NCI-H1105 treated with DMSO at 0.1 percent for 48 hours (cell line): ENCODE data around the gene DST.
A peak's percentile ranks its signal among the peaks of the same experiment; 100 is the strongest.

Experiments
- DNase-seq: peaks from one replicate; lab custom pipeline; 2025; lab: John Stamatoyannopoulos, UW

The DST gene

DNA sequence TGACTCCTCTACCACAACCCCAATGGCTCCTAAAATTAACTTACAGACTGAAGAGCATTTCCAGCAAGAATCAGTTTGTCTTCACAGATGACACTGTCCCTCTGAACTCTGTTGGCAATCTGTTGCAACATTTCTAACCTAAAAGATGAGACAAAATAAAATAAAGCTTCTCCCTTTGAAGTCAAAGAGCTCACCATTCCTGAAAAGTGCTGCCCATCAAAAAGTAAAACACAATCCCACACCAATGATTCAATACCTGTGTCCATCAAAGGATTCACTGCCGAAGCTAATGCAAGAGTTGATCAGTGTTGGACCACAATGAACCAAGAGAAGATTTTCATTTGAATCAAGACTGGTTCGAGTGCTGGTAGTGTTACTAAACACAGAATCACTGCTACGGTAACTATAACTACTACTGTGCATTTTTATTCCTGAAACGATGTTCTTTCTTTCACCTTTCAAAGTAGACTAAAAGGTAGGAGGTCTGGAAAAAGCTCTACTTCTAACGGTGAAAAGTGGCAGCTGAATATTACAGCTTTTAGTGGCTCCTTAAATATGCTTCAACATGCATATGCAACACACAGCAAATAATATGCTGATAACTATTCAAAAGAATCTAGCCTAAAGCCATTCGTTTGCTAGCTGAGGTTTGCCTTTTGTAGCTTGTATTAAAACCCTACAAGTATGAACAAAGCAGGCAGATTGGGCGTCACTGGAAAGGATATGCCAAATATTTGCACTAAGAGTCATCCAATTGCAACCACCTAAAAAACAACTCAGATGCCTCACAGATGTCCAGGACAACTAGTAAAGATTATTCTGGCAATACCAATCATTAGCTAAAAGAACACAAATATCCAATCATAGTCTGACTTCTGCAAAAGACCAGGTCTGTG, at the start of gene DST:
Gene DST, minus strand, starts transcription at position 524 of the 896 bp plus-strand sequence.
- DNase-seq = no peak

DNA sequence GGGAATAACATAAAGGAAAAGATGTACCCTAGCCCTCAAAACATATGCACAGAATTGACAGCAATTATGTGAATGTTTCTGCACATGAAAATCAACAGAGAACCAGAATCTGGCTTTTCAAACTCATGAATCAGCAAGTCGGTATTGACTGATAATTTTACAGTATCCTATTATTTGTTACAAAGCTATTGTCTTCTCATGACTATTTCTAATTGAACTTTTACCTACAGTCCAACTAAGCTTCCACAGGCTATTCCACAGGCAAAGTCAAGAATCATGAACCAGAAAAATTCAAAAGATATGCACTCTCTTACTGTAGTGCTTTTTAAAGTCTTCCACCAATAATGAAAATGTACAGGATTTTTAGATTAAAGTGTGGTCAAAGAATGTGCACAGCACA, 49.1 kb upstream of the DST start:
- DNase-seq = no peak

DNA sequence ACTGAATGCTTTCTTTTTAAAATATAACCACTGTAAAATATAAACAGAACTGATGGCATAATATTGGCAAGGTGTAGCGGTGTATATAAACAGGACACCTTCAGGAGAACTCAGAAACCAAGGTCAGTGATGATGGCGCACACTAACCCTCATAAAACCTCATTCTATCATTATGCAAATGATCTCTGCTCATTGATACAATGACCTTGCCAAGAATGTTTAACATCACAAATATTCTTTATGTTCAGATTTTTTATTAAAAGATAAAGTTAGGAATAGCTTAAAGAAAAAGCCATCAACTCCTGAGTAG, 48.6 kb upstream of the DST start:
- no peak for DNase-seq

DNA sequence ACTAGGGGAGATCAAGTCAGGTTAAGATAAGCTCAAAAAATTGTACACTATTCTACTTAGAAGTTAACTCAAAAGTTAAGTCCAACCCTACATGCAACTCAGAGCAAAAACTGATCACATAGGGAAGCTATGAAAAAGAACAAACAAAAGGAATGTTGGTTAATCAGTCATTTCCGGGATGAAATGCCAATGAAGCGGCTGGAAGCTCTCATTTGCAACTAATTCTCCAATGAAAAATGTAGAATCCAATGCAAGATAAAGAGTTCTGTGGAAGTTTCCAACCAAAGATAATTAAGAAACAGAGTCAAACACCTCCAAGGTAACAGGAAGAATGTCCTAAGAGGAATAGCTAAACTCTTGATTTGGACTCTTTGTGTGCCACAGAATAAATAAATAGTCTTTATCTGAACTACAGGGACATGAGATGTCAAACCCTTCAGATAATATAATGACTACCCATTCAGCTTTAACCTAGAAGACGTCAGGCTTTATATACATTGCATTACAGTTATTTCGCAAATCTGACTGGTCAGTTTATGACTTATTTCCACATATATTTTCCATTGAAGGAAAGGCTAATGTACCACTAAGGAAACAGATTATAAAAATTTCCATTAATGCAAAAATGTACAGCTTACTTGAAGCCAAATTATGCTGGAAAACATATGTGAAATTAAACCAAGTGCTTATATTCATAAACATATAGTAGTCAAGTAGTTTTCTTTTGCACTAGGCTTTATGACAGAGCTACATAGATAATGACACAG, 48.0 kb upstream of the DST start:
- DNase-seq = no peak

DNA sequence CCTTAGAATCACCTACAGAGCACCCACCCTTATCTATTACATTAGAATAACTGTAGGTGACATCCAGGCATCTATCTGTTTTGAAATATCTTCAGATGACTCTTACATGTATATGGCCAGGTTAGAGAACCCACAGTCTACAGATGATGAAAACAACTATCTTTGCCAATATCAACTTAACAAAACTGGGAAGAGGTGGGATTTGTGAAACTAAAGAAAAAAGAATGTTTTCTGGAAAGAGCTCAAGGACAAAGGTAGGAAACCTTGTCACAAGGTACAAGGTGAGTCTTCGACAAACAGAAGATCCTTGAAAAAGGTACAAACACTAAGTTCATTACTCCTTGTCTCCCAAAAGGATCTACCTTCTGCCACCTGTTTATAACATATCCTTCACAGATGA, 47.0 kb upstream of the DST start:
- no peak for DNase-seq

DNA sequence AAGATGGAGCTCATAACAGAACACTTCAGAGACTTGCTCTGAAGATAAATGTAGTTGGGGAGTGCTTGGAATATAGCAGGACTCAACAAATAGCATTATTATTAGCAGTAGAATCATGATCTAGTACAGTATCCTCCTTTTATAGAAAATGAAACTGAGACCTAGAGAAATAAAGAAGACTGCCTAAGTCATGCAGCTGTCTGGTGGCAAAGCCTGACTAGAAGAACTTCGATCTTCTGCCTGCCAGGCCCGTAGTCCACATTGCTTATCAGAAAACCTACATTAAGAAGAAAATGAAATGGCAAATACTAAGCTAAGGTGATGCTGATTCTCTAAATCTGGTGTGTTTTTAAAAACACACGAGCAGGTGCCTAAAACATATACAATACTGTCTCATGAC, 46.4 kb upstream of the DST start:
- DNase-seq = no peak

DNA sequence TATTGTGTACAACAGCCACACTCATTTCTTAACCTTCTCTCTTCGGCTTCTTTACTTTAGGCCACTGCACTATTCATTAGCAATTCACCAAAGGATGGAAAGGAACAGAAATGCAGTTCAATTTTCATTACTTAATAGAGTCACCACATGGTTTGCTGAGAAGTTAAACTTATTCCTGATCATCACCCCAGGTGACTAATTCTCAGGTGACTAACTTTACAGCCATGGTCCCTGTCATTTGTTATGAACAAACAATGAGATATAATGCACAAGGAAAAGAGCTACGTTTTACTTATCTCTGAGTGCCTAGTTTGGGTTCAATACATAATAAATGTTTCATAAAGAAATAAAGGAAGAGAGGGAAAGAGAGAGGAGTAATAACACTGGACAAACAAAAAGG, 45.8 kb upstream of the DST start:
- DNase-seq = no peak

DNA sequence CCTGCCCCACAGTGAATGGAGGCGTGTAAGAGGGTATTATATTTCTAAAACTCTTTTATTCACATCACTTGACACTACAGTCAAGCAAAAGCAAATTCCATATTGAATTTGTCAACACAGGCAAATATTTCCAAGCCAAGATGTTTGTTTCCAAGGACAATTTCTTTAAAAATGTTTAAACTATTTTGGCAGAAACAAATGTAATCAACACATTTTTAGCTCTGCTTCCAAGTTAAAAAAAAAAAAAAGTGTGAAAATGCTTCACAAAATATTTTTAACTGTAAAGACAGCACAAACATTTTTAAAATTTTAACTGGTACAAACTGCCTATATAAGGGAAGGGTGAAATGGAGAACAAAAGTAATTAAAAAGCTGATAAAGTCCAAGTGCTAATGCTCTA, 44.9 kb upstream of the DST start:
- no peak for DNase-seq

DNA sequence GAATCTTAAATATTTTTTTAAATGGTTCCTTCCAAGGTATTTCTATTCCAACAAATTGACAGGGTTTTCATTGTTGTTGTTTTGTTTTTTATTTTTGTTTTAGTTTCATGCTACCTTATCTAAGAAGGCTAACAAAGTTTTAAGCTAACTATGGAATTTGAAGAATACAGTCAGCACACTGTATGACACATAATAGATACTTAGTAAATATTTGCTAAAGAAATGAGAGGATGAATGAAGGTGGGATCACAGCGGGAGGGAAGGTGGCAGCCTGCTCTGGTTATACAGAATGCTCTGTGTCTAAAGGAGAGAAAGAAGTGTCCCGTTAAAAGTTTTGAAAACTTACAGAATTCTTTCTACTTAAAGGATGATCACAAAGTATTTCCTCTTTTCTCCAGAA, 43.7 kb upstream of the DST start:
- no peak for DNase-seq

DNA sequence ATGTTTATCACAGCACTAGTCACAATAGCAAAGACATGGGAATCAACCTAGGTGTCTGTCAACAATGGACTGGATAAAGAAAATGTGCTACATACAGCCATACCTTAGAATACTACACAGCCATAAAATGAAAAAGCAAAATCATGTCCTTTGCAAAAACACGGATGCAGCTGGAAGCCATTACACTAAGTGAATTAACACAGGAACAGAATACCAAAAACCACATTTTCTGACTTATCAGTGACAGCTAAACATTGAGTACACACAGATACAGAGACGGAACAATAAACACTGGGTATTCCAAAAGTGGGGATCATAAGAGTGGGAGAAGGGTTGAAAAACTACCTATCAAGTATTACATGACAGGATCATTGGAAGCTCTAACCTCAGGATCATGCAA, 43.3 kb upstream of the DST start:
- no peak for DNase-seq

DNA sequence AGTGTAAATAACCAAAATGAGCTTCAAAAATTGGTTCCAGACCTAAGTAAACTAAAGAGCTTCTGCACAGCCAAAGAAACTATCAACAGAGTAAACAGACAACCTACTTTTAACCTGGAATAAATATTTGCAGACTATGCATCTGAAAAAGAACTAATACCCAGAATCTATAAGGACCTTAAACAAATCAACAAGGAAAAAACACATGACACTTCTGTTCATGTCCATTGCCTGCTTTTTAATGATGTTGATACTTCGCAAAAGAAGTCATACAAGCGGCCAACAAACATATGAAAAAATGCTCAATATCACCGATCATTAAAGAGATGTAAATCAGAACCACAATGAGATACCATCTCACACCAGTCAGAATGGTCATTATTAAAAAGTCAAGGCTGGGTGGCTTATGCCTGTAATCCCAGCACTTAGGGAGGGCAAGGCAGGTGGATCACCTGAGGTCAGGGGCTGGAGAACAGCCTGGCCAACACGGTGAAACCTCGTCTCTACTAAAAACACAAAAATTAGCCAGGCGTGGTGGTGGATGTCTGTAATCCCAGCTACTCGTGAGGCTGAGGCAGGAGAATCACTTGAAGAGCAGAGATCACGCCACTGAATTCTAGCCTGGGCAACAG, 42.5 kb upstream of the DST start:
- no peak for DNase-seq

DNA sequence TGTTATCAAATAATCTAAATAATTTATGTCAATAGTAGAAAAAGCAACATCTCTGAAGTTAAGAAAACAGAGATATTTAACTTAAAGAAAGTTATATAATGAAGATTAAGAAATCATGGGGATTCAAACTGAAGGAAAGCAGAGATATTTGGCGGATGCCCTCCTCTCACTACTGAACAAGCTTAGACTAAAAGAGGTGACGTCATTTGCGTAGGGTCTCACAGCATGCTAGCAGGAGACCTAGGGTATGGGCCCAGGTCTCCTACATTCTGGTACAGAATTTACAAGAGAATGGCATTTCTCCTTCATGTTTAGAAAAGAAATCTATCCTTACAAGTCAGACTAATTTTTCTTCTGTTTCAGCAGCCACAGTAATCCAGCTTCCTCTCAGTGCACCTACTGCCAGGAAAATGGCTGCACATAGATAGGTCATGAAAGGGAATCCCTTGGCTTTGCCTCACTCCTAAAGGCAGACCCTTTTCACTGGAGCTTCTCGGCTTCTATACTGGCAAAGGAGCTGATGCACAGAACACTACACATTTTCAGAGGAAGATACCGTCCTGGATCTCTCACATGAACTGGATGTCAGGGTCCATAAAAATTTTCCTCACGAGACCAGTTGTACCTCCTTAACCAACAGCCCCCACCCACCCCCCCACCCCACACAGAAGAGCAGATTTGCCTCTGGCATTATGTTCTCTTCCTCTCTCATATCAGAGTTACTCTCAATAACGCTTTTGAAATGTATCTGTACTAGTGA, 41.8 kb upstream of the DST start:
- no peak for DNase-seq

DNA sequence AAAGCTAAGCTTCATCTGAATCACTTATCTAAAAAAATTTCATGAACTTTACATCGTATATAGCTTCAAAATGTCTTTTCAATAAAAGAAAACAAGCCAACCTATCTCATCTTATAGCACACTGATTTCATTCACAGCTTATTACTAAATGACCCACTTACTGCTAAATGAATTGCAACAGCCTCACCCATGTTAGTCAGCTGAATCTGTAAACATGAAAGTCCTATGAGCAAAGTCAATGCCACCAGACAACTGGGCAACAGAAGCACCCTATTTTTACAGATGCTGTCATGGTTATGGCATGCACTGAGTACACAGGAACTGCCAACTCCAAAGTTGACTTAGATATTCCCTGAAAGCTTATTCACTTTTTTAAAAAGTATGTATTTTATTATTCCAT, 41.2 kb upstream of the DST start:
- DNase-seq = no peak

DNA sequence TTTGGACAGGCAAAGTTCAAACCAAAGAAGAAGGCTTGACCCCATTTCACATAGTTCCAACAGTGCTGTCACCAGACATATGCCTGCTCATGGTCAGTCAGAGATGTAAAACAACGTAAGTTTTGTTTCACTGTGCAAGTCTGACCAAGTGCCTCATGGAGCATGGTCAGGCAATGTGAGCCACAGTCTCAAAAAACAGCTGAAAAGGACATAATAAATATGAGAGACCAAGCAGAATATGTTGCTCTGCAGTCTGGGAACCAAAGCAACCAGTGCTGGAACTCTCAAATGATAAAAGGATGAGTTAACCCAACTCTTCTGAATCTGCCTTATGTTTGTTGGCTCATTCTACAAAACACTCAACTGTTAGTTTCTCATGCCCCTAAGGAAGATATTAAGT, 39.9 kb upstream of the DST start:
- DNase-seq = no peak

DNA sequence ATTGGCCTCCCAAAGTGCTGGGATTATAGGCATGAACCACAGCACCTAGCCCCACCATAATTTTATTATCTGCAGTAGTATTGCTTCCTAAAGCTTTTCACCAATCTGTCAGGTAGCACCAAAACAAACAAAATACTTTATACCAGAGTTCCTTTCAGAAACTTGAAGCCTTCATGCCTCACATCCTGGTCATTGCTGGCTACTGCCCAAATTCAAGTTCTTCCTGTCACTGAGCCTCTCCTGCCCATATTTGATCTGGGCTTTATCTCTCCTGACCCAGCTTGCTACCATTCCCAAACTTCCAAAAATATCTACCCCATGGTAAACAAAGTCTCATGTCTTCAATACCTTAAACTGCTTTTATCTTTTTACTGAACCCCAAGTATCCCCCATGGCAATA, 34.9 kb upstream of the DST start:
- DNase-seq = no peak

DNA sequence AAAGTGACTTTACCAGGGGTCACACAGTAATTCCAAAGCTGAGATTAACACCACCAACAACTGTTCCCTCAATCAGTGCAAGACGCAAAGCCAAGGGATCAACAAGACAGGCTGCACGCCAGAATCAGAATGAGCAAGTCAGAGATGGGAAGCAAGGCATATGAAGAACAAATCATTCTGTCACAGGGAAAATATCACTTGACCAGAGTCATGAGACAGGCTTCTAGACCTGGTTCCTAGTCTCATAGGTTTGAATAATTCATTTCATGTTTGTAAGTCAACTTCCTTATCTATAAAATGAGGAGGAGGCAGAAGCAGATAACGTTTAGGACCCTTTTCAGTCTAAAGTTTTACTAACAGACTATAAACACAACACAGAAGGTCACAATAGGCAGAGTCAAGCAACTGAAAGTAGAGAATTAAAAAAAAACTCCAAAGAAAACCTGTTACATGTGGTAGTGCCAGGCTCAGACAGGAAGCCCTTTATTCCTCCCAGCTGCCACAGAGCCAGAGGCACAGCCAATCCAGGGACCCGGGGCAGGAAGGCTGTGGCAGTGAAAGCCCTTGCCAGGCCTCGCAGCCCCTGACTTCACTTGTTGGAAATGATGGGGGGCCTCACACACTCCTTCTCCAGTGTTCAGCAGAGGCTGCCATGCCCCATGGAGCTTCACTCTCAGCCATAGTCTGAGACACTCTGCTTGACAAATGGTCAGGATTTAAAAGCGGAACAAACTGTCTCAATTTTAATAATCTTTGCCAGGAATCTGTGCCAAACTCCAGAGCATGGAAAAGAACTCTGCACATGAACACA, 29.2 kb upstream of the DST start:
- DNase-seq = no peak

DNA sequence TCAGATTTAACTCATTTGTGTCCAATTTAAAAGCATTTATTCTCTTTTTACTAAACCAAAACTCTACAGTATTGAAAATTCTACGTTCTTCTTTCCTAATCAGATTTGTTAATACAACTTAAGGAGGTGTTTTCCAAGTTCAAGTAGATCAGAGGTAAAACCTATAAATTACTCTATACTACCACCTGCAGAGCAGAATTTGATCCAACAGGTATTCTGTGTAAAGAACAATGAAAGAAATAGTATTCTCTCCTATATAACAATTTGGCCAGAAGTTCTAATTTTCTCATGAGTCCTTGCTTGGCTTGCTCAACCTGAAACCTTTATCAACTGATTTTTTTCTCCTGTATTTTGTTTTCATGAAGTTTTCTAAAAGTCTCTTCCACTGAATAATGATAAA, 28.5 kb upstream of the DST start:
- peak; percentile 12 for DNase-seq

DNA sequence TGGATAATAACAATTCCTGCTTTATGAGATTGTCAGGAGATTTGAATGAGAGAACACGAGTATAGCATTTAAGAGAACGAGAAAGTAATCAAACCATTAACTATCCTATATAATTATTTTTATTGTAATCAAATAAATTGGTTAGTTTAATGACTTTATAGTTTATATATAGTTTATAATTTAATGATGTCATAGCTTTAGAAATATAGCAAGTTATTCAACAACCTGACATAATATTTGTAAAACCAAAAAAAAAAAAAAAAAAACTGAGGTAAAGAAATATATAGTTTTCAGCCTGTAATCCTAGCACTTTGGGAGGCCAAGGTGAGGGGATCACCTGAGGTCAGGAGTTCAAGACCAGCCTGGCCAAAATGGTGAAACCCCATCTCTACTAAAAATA, 26.4 kb upstream of the DST start:
- DNase-seq = no peak

DNA sequence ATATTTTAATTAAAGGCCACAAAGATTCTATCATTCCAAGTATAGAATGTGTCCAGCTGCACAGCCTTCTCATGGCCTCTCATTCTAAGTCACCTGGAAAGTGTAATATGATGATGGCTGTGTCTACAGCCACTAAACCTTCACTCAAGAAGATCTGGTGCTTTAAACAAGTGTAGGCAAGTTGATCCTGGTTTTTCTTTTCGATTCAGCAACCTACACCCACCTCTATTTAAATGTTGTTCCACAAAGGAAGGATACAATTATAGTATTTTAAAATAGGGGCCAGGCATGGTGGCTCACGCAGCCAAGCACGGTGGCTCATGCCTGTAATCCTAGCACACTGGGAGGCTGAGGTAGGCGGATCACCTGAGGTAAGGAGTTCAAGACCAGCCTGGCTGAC, 25.5 kb upstream of the DST start:
- peak; percentile 16 for DNase-seq

DNA sequence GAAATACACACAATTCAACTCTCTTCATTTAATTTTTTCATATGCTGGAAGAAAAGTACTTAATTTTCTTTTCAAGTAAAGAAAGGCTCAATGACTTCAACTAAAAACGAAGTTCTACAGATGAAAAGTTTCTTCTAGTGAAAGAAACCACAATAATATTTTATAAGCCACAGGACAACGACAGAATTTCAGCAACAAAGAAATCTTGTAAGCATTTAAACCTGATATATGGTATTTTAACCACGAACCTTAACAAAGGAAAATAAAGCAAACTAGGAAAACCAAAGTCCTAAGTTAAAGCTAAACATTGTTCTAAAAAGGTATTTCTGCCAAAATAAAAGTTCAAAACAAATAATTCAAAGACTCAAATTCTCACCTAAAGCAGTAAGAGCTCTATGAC, 24.6 kb upstream of the DST start:
- no peak for DNase-seq

DNA sequence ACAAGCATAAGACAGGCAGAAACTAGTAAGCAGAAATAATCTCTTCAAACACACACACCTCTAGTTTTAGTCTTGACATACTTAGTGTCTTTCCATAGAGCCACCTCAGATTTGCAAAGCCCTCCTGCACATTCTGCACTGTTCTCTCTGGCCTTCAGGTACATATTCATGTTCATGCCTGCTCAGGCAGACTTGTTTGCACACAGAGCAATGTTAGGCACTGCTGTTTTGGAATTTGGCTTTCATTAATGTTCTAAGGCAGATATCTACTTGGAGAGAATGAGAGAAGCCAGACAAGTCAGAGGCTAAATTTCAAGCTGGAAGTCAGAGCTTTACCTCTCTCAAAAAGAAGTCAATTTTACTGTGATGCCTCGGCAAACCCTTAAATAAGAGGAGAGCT, 21.3 kb upstream of the DST start:
- no peak for DNase-seq

DNA sequence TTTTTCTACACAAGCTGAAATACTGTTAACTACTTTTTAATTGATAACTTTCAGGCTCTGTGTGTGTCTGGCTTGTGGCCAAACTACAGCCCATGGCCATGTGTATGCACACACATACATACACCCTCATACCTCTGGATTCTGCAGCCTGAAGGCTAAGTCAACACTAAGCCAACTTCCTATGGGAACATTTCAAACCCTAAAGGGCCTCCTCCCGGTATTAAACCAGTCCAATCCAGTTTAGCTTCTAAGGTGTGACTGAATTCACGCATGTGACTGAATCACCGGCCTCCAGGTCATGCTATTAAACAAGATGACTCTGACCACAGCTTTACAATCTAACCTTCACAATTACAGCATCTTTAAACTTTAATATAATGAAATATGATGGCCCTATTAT, 20.7 kb upstream of the DST start:
- DNase-seq = no peak
